NB4 (cell line): ENCODE measurements around the gene IRS2.

Experiments
- CTCF ChIP-seq: IDR thresholded peaks from one replicate; pipeline ENCODE4 v1.5.1; 2012; ENCODE audit warnings: low read depth, low read length
- MYC ChIP-seq: IDR thresholded peaks from 2 replicates; pipeline ENCODE4 v1.6.1; 2011; ENCODE audit warnings: low read depth, low read length
- POLR2A ChIP-seq: IDR thresholded peaks from 2 replicates; pipeline ENCODE4 v1.6.1; 2011; ENCODE audit warnings: mild to moderate bottlenecking; ENCODE audit not compliant: insufficient read length; ENCODE audit errors: extremely low read depth

GRCh38 chr13:109727251-109727650 is 59.1 kb downstream of the IRS2 start:
- no peak for TF ChIP-seq MYC
- TF ChIP-seq CTCF, result no peak
- TF ChIP-seq POLR2A, result no peak
